H9 (cell line): ENCODE data around the gene TXNDC5. TPM values are rescaled to one million over a fixed set of nuclear protein-coding genes. Genes with fewer than 3 reads are reported as not detected.

Experiments
- DNase-seq: peaks from one replicate; pipeline ENCODE4 v3.0.0-alpha.2; 2017
- H2AFZ ChIP-seq: one replicate; pipeline ENCODE4 v1.6.1; 2013; ENCODE audit warnings: mild to moderate bottlenecking, low read length, control low read depth, moderate library complexity
- H2AK5ac ChIP-seq: 2 replicates; pipeline ENCODE4 v1.6.1; 2013; ENCODE audit warnings: low read length, control low read depth, mixed read lengths; ENCODE audit not compliant: insufficient read length
- H2BK120ac ChIP-seq: one replicate; pipeline ENCODE4 v1.6.1; 2013; ENCODE audit warnings: low read depth, mild to moderate bottlenecking, low read length, control low read depth, inconsistent platforms; ENCODE audit not compliant: poor library complexity, severe bottlenecking
- H2BK12ac ChIP-seq: 2 replicates; pipeline ENCODE4 v1.6.1; 2013; ENCODE audit warnings: low read length, control low read depth, mixed read lengths, low read depth; ENCODE audit not compliant: insufficient read length
- H2BK15ac ChIP-seq: 2 replicates; pipeline ENCODE4 v1.6.1; 2013; ENCODE audit warnings: low read depth, low read length, control low read depth
- H2BK20ac ChIP-seq: one replicate; pipeline ENCODE4 v1.6.1; 2013; ENCODE audit warnings: low read depth, mild to moderate bottlenecking, low read length, control low read depth, inconsistent platforms; ENCODE audit not compliant: poor library complexity, severe bottlenecking
- H2BK5ac ChIP-seq: 2 replicates; pipeline ENCODE4 v1.6.1; 2013; ENCODE audit warnings: low read length, control low read depth, mixed read lengths; ENCODE audit not compliant: insufficient read length
- H3K14ac ChIP-seq: 2 replicates; pipeline ENCODE4 v1.6.1; 2013; ENCODE audit warnings: low read length, control low read depth; ENCODE audit not compliant: insufficient read depth
- H3K18ac ChIP-seq: 2 replicates; pipeline ENCODE4 v1.6.1; 2013; ENCODE audit warnings: low read depth, mild to moderate bottlenecking, mixed read lengths, low read length, control low read depth; ENCODE audit not compliant: insufficient read length
- H3K23ac ChIP-seq: 2 replicates; pipeline ENCODE4 v1.6.1; 2013; ENCODE audit warnings: low read length, control low read depth, mixed read lengths, low read depth; ENCODE audit not compliant: insufficient read length
- H3K23me2 ChIP-seq: 2 replicates; pipeline ENCODE4 v1.6.1; 2013; ENCODE audit warnings: low read depth, mild to moderate bottlenecking, mixed read lengths, low read length, control low read depth; ENCODE audit not compliant: insufficient read length, poor library complexity, severe bottlenecking
- H3K27ac ChIP-seq: 2 replicates; pipeline ENCODE4 v1.5.1; 2013; ENCODE audit warnings: low read length, control low read depth, mixed read lengths, low read depth; ENCODE audit not compliant: insufficient read length
- H3K27me3 ChIP-seq: 2 replicates; pipeline ENCODE4 v1.6.1; 2013; ENCODE audit warnings: low read length, control low read depth, inconsistent platforms; ENCODE audit not compliant: insufficient read depth
- H3K4ac ChIP-seq: 2 replicates; pipeline ENCODE4 v1.6.1; 2013; ENCODE audit warnings: low read depth, mild to moderate bottlenecking, control low read depth, inconsistent platforms, low read length, moderate library complexity
- H3K4me1 ChIP-seq: 2 replicates; pipeline ENCODE4 v1.6.1; 2013; ENCODE audit warnings: low read length, control low read depth, inconsistent platforms; ENCODE audit not compliant: insufficient read depth
- H3K4me2 ChIP-seq: 2 replicates; pipeline ENCODE4 v1.6.1; 2013; ENCODE audit warnings: low read length, control low read depth, mixed read lengths; ENCODE audit not compliant: insufficient read length, insufficient read depth
- H3K56ac ChIP-seq: 2 replicates; pipeline ENCODE4 v1.6.1; 2013; ENCODE audit warnings: low read depth, mild to moderate bottlenecking, mixed read lengths, low read length, control low read depth; ENCODE audit not compliant: insufficient read length
- H3K79me1 ChIP-seq: 2 replicates; pipeline ENCODE4 v1.6.1; 2013; ENCODE audit warnings: low read depth, mild to moderate bottlenecking, moderate library complexity, low read length, control low read depth, inconsistent platforms; ENCODE audit not compliant: insufficient read depth, poor library complexity, severe bottlenecking
- H3K79me2 ChIP-seq: 2 replicates; pipeline ENCODE4 v1.6.1; 2013; ENCODE audit warnings: low read length, control low read depth, inconsistent platforms; ENCODE audit not compliant: insufficient read depth
- H3K9ac ChIP-seq: 2 replicates; pipeline ENCODE4 v1.6.1; 2013; ENCODE audit warnings: low read length, control low read depth, mixed read lengths; ENCODE audit not compliant: insufficient read length; ENCODE audit errors: extremely low read depth
- H3K9me3 ChIP-seq: one replicate; pipeline ENCODE4 v1.6.1; 2013; ENCODE audit warnings: low read depth, low read length, inconsistent platforms; ENCODE audit not compliant: control insufficient read depth
- H3T11ph ChIP-seq: one replicate; pipeline ENCODE4 v1.6.1; 2013; ENCODE audit warnings: mild to moderate bottlenecking, low read length, control low read depth, inconsistent platforms
- H4K20me1 ChIP-seq: one replicate; pipeline ENCODE4 v1.6.1; 2013; ENCODE audit not compliant: control insufficient read depth, insufficient read length, insufficient read depth
- H4K5ac ChIP-seq: 2 replicates; pipeline ENCODE4 v1.6.1; 2013; ENCODE audit warnings: low read depth, mild to moderate bottlenecking, mixed read lengths, low read length, control low read depth; ENCODE audit not compliant: insufficient read length
- H4K8ac ChIP-seq: replicated peaks from 2 replicates; pipeline ENCODE4 v1.6.1; 2013; ENCODE audit warnings: low read length, control low read depth, mixed read lengths, low read depth; ENCODE audit not compliant: insufficient read length
- H4K91ac ChIP-seq: 2 replicates; pipeline ENCODE4 v1.6.1; 2013; ENCODE audit warnings: low read depth, mild to moderate bottlenecking, moderate library complexity, mixed read lengths, low read length, control low read depth; ENCODE audit not compliant: insufficient read length
- H3K27ac Mint-ChIP-seq, 3 experiments: 2 replicates in 2 of 3; 3 replicates in 1 of 3; pipeline ENCODE4 v1.8.0; 2020 to 2021; ENCODE audit warnings: mixed read lengths in 3 of 3, mild to moderate bottlenecking in 1 of 3, moderate library complexity in 1 of 3
- H3K27me3 Mint-ChIP-seq: 2 replicates; pipeline ENCODE4 v1.8.0; 2021; ENCODE audit warnings: low read depth, mild to moderate bottlenecking, moderate library complexity, mixed read lengths
- H3K36me3 Mint-ChIP-seq, 3 experiments: 2 replicates in 2 of 3; 3 replicates in 1 of 3; pipeline ENCODE4 v1.8.0; 2020 to 2021; ENCODE audit warnings: low read depth in 3 of 3, mixed read lengths in 3 of 3; ENCODE audit not compliant: insufficient read depth in 1 of 3
- H3K4me1 Mint-ChIP-seq, 2 experiments: 2 replicates each; pipeline ENCODE4 v1.8.0; 2020; ENCODE audit warnings: mixed read lengths in 2 of 2
- H3K4me3 Mint-ChIP-seq, 2 experiments: 2 replicates in 1 of 2; 3 replicates in 1 of 2; pipeline ENCODE4 v1.8.0; 2020 to 2021; ENCODE audit warnings: mild to moderate bottlenecking in 2 of 2, mixed read lengths in 2 of 2, moderate library complexity in 1 of 2
- H3K9me3 Mint-ChIP-seq, 2 experiments: 2 replicates in 1 of 2; 3 replicates in 1 of 2; pipeline ENCODE4 v1.8.0; 2020; ENCODE audit warnings: mild to moderate bottlenecking in 2 of 2, mixed read lengths in 2 of 2, moderate library complexity in 1 of 2
- WGBS: extraction: QIAGEN DNeasy Blood & Tissue Kit; methylation state at CpG from one replicate; pipeline ENCODE4 v1.1.7; 2013; ENCODE audit warnings: missing lambda C conversion rate, low lambda C conversion rate, mixed read lengths; ENCODE audit not compliant: insufficient read length; ENCODE audit errors: extremely low coverage; 5-methylcytosine and 5-hydroxymethylcytosine counted together
- total RNA-seq: library from RNA; stranded (reverse); gene quantifications from 2 replicates; pipeline ENCODE4 v1.2.1, GENCODE V29; 2021
- TF ChIP-seq, protein P1 (sequence below): fragments of 200-600 bp; sonication (generic); conservative IDR thresholded peaks from 3 replicates; pipeline ENCODE4 v1.8.0; 2021; ENCODE audit warnings: antibody characterized with exemption, mild to moderate bottlenecking

TXNDC5 gene
- total RNA-seq, 1 experiment from 2014 or later = 130 TPM

DNA sequence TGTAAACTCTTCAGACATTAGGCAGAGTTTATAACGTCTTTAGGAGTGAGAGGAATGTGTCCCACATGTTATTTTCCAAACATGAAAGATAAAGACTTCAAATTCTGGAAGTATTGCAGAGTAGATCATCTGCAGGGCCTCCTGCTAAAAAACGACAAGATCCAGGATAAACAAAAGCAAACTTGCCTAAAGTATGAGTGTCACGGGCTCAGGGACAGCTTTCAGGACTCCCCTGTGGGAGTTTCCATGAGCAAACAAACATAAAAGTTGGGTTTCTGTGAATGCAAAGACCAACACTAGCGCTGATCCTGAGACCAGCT is 76.9 kb downstream of the TXNDC5 start:
- no peaks in the 10 kb centered on the region for H3K9me3 ChIP-seq
- H2BK5ac ChIP-seq = no peak overlapping the region
- H3K27ac Mint-ChIP-seq = no peak overlapping the region
- no peak overlapping the region for H3T11ph ChIP-seq
- H2BK120ac ChIP-seq = no peak overlapping the region
- WGBS = no CpG with 5 or more reads among the region's 4 CpGs
- no peak overlapping the region for H2BK12ac ChIP-seq
- no peak overlapping the region for H3K14ac ChIP-seq
- no peak overlapping the region for H4K5ac ChIP-seq
- no peak overlapping the region for H2AK5ac ChIP-seq
- no peaks in the 10 kb centered on the region for H3K23me2 ChIP-seq
- H3K4me1 Mint-ChIP-seq = peaks cover 7 to 12% of the 10 kb centered on the region in 2 experiments
- no peak overlapping the region for H3K4me3 Mint-ChIP-seq
- no peak overlapping the region for H2BK20ac ChIP-seq
- H3K4ac ChIP-seq = no peak overlapping the region
- H3K9me3 Mint-ChIP-seq = no peaks in the 10 kb centered on the region; a peak in 1 of 5 replicates
- DNase-seq = no peak
- peaks cover 0 to 4% (median 0%) of the 10 kb centered on the region in 3 experiments; a peak in 2 of 7 replicates for H3K36me3 Mint-ChIP-seq
- no peaks in the 10 kb centered on the region; the same call in 1 of the 2 replicates for H3K27me3 Mint-ChIP-seq
- no peaks in the 10 kb centered on the region for H3K27me3 ChIP-seq
- H3K79me2 ChIP-seq = no peaks in the 10 kb centered on the region
- H4K91ac ChIP-seq = no peak overlapping the region
- no peak overlapping the region for H3K27ac ChIP-seq
- no peak overlapping the region for H2BK15ac ChIP-seq
- no peak overlapping the region for H2AFZ ChIP-seq
- no peak overlapping the region for H3K56ac ChIP-seq
- H3K9ac ChIP-seq = no peak overlapping the region
- TF ChIP-seq, protein P1, sequence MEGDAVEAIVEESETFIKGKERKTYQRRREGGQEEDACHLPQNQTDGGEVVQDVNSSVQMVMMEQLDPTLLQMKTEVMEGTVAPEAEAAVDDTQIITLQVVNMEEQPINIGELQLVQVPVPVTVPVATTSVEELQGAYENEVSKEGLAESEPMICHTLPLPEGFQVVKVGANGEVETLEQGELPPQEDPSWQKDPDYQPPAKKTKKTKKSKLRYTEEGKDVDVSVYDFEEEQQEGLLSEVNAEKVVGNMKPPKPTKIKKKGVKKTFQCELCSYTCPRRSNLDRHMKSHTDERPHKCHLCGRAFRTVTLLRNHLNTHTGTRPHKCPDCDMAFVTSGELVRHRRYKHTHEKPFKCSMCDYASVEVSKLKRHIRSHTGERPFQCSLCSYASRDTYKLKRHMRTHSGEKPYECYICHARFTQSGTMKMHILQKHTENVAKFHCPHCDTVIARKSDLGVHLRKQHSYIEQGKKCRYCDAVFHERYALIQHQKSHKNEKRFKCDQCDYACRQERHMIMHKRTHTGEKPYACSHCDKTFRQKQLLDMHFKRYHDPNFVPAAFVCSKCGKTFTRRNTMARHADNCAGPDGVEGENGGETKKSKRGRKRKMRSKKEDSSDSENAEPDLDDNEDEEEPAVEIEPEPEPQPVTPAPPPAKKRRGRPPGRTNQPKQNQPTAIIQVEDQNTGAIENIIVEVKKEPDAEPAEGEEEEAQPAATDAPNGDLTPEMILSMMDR = no peak
- H4K20me1 ChIP-seq = no peaks in the 10 kb centered on the region
- H3K4me1 ChIP-seq = no peaks in the 10 kb centered on the region
- H3K23ac ChIP-seq = no peak overlapping the region
- H3K4me2 ChIP-seq = no peak overlapping the region
- H4K8ac ChIP-seq = no peak overlapping the region
- H3K79me1 ChIP-seq = no peaks in the 10 kb centered on the region
- H3K18ac ChIP-seq = no peak overlapping the region
